Fibroblast of skin of left biceps (primary cell): Measurements from ENCODE around the gene ARL13A.
"Not testable (repeated sequence)": the region's sequence is repeated elsewhere in the genome, so short reads cannot be mapped to it uniquely, and the experiment has no call there.

Experiments used
- DNase-seq, 2 experiments: peaks; one replicate each; pipeline ENCODE4 v3.0.0-alpha.2; 2013; ENCODE audit warnings: low read depth in 2 of 2

Gene ARL13A

GRCh38 chrX:100990139-100990538 is 20.6 kb downstream of the ARL13A start:
- DNase-seq = no peak

- DNase-seq = no peak
Observed at GRCh38 chrX:100994352-100995281, 25.1 kb downstream of the ARL13A start.

- peak; percentile 28 to 29 for DNase-seq
Observed at GRCh38 chrX:100995469-100995868, 26.0 kb downstream of the ARL13A start.

- no peak for DNase-seq
Observed at GRCh38 chrX:100999451-100999850, 29.9 kb downstream of the ARL13A start.

- no peak for DNase-seq
Observed at GRCh38 chrX:101009090-101009489, 39.6 kb downstream of the ARL13A start.

- DNase-seq = not testable (repeated sequence)
Observed at GRCh38 chrX:101012031-101012430, 42.5 kb downstream of the ARL13A start.

GRCh38 chrX:101022020-101022419 is 52.5 kb downstream of the ARL13A start:
- DNase-seq = no peak

GRCh38 chrX:101025126-101025525 is 55.6 kb downstream of the ARL13A start:
- DNase-seq = peak in 1 of 2 experiments; percentile 1

GRCh38 chrX:101028562-101028961 is 59.1 kb downstream of the ARL13A start:
- no peak for DNase-seq

- no peak for DNase-seq
Observed at GRCh38 chrX:101029665-101030064, 60.2 kb downstream of the ARL13A start.

- no peak for DNase-seq
Observed at GRCh38 chrX:101037231-101037630, 67.7 kb downstream of the ARL13A start.

GRCh38 chrX:101040197-101040596 is 70.7 kb downstream of the ARL13A start:
- no peak for DNase-seq
